Measurements from ENCODE around the gene MCFD2. TPM values are rescaled to one million over a fixed set of nuclear protein-coding genes. Genes with fewer than 3 reads are reported as not detected.

The MCFD2 gene
- total and polyA plus RNA-seq, 2 donors (not counting 1 experiment from before 2014, with no cell fraction given), result 31.6 to 53.3 TPM

GRCh38 chr2:46902465-46902864 lies 13.1 kb downstream of the MCFD2 start:
- ATAC-seq (ENCODE audit: low read depth), result no peak
- ChIA-PET POLR2A (no interaction called here), CTCF (no interaction called here)
- H3K9me3 Mint-ChIP-seq (ENCODE audit: insufficient read depth), result no peaks in the 10 kb centered on the region
- H3K27me3 Mint-ChIP-seq, result no peaks in the 10 kb centered on the region
- peak overlapping the region; percentile 14 for H3K9ac ChIP-seq (ENCODE audit: low read length)
- no peak overlapping the region for H3K4me2 ChIP-seq (replicated peaks; ENCODE audit: low read depth, low read length, poor library complexity, severe bottlenecking)
- peaks cover 23% of the 10 kb centered on the region for H3K4me1 Mint-ChIP-seq
- intact Hi-C loops (cut with micrococcal nuclease), result no loop called here
- no peaks in the 10 kb centered on the region for H3K9me3 ChIP-seq (ENCODE audit: control extremely low read depth in 1 of 3, control insufficient read depth in 2 of 3, insufficient read depth in 1 of 3, low read length in 2 of 3)
- H3K4me3 ChIP-seq (ENCODE audit: control extremely low read depth in 1 of 5, extremely low read depth in 1 of 5, insufficient read depth in 1 of 5, low read depth in 2 of 5, low read length in 4 of 5), result no peak overlapping the region
- H3K27me3 ChIP-seq (replicated peaks in 1 of 4; ENCODE audit: control extremely low read depth in 1 of 4, control insufficient read depth in 3 of 4, insufficient read depth in 4 of 4, low read length in 3 of 4), result no peaks in the 10 kb centered on the region
- TF ChIP-seq, protein P1, sequence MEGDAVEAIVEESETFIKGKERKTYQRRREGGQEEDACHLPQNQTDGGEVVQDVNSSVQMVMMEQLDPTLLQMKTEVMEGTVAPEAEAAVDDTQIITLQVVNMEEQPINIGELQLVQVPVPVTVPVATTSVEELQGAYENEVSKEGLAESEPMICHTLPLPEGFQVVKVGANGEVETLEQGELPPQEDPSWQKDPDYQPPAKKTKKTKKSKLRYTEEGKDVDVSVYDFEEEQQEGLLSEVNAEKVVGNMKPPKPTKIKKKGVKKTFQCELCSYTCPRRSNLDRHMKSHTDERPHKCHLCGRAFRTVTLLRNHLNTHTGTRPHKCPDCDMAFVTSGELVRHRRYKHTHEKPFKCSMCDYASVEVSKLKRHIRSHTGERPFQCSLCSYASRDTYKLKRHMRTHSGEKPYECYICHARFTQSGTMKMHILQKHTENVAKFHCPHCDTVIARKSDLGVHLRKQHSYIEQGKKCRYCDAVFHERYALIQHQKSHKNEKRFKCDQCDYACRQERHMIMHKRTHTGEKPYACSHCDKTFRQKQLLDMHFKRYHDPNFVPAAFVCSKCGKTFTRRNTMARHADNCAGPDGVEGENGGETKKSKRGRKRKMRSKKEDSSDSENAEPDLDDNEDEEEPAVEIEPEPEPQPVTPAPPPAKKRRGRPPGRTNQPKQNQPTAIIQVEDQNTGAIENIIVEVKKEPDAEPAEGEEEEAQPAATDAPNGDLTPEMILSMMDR (IDR thresholded peaks at IDR 0.05), result no peak
- no peak for TF ChIP-seq EZH2 (IDR thresholded peaks at IDR 0.05; ENCODE audit: borderline replicate concordance, insufficient read depth, low read depth, low read length, poor library complexity, severe bottlenecking)
- no peak overlapping the region for H3K4me3 Mint-ChIP-seq
- no peak overlapping the region for H2AFZ ChIP-seq (ENCODE audit: insufficient read depth, low read depth, low read length, poor library complexity, severe bottlenecking)
- H3K27ac ChIP-seq (ENCODE audit: low read length in 2 of 2), result peak overlapping the region; percentile 62 to 75
- H3K79me2 ChIP-seq (ENCODE audit: control insufficient read depth, insufficient read depth, low read length), result peaks cover 4% of the 10 kb centered on the region
- H3K36me3 ChIP-seq (replicated peaks in 1 of 2; ENCODE audit: control extremely low read depth in 1 of 2, control insufficient read depth in 1 of 2, extremely low read depth in 1 of 2, insufficient read depth in 2 of 2, low read length in 1 of 2), result peaks cover 4 to 31% of the 10 kb centered on the region in 2 experiments
- no peak for DNase-seq
- peak overlapping the region; percentile 7 for H3K27ac Mint-ChIP-seq
- no peaks in the 10 kb centered on the region for H4K20me1 ChIP-seq (ENCODE audit: control insufficient read depth, insufficient read depth, low read length, poor library complexity, severe bottlenecking)
- peaks cover 8 to 14% of the 10 kb centered on the region in 2 donors for H3K4me1 ChIP-seq (ENCODE audit: control insufficient read depth in 2 of 2, insufficient read depth in 2 of 2, low read length in 2 of 2)

GRCh38 chr2:46901611-46902010 lies 14.0 kb downstream of the MCFD2 start:
- Histone ChIP-seq H3K4me2 (replicated peaks; ENCODE audit: low read depth, low read length, poor library complexity, severe bottlenecking) (no peak overlapping the region), H3K9ac (ENCODE audit: low read length) (no peak overlapping the region), H3K4me3 (ENCODE audit: control extremely low read depth in 1 of 5, extremely low read depth in 1 of 5, insufficient read depth in 1 of 5, low read depth in 2 of 5, low read length in 4 of 5) (no peak overlapping the region), H3K36me3 (replicated peaks in 1 of 2; ENCODE audit: control extremely low read depth in 1 of 2, control insufficient read depth in 1 of 2, extremely low read depth in 1 of 2, insufficient read depth in 2 of 2, low read length in 1 of 2) (peaks cover 2 to 23% of the 10 kb centered on the region in 2 experiments), H3K27me3 (replicated peaks in 1 of 4; ENCODE audit: control extremely low read depth in 1 of 4, control insufficient read depth in 3 of 4, insufficient read depth in 4 of 4, low read length in 3 of 4) (no peaks in the 10 kb centered on the region), H3K27ac (ENCODE audit: low read length in 2 of 2) (no peak overlapping the region), H3K79me2 (ENCODE audit: control insufficient read depth, insufficient read depth, low read length) (peaks cover 4% of the 10 kb centered on the region), H4K20me1 (ENCODE audit: control insufficient read depth, insufficient read depth, low read length, poor library complexity, severe bottlenecking) (no peaks in the 10 kb centered on the region), H3K4me1 (ENCODE audit: control insufficient read depth in 2 of 2, insufficient read depth in 2 of 2, low read length in 2 of 2) (peaks cover 8 to 14% of the 10 kb centered on the region in 2 donors), H2AFZ (ENCODE audit: insufficient read depth, low read depth, low read length, poor library complexity, severe bottlenecking) (no peak overlapping the region), H3K9me3 (ENCODE audit: control extremely low read depth in 1 of 3, control insufficient read depth in 2 of 3, insufficient read depth in 1 of 3, low read length in 2 of 3) (no peaks in the 10 kb centered on the region)
- Mint-ChIP-seq H3K4me3 (no peak overlapping the region), H3K4me1 (peaks cover 23% of the 10 kb centered on the region), H3K27me3 (no peaks in the 10 kb centered on the region), H3K9me3 (ENCODE audit: insufficient read depth) (no peaks in the 10 kb centered on the region), H3K27ac (no peak overlapping the region)
- 100% methylated on average over 1 of the region's 2 CpGs for WGBS (ENCODE audit: insufficient coverage)
- CTCF ChIA-PET, result no interaction called here
- intact Hi-C loops (cut with micrococcal nuclease), result no loop called here
- POLR2A ChIA-PET, result interaction anchor here (0.5 kb wide), 1 partner anchor 12 kb away, joined by 4 read pairs; no protein-coding TSS in a partner anchor
- no peak for ATAC-seq (ENCODE audit: low read depth)
- TF ChIP-seq EZH2 (IDR thresholded peaks at IDR 0.05; ENCODE audit: borderline replicate concordance, insufficient read depth, low read depth, low read length, poor library complexity, severe bottlenecking), result no peak
- TF ChIP-seq, protein P1 (IDR thresholded peaks at IDR 0.05), result no peak
- DNase-seq, result no peak

All from B cell (primary cell).